EL (cell line): ENCODE data around the gene UVRAG.

ENCODE experiments used
- DNase-seq: peaks from one replicate; pipeline ENCODE4 v3.0.0-alpha.2; 2016

Gene UVRAG

DNA sequence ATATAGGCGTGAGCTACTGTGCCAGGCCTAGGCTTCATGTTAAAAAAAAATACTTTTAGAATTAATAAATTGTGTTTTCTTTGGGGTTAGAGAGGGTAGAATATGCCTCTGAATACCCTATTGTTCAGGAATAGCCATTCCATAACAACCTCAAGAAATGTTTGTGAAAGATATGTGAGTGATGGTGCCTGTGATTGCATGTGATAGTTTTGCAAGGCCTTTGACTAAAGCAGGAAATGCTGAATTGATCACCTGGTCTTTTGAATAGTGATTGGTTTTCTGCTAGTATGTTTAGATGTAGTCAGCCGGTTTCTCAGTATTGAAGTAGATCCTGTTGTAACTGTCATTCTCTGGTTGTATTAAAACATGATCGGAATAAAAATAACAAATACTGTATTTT lies 73.4 kb downstream of the UVRAG start:
- no peak for DNase-seq

DNA sequence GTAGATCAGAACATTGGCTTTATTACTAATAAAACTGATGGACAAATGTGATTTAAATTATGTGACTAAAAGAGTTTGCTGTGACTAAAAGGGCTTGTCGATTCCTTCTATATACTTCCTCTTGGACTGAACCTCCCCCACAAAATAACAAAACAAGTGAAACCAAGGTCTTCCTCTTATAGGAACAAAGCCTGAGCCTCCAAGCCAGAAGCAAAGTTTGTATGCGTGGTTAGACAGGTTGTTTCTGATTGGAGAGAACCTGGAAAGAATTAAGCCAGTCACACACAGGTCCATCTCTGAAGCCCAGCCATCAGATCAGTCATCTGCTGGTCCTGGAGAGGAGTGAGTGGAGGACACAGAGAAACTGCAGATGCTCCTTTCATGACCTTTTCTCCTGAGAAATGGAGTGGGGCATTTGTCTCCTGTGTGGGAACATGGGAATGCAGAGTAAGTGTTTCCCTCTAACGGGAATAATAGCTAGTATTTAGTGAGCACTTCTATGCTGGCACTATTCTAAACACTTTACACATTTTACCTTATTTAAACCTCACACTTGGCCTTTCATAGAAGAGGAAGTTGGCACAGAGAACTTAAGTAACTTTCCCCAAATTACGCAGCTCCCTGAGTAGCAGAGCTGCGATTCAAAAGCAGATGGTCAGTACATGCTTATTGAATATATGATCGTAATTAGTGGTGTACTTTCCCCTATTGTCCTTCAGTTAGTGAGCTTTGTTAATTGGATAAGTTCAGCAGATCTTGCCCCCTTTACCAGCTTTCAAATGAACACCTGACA lies 77.1 kb downstream of the UVRAG start:
- DNase-seq = no peak

DNA sequence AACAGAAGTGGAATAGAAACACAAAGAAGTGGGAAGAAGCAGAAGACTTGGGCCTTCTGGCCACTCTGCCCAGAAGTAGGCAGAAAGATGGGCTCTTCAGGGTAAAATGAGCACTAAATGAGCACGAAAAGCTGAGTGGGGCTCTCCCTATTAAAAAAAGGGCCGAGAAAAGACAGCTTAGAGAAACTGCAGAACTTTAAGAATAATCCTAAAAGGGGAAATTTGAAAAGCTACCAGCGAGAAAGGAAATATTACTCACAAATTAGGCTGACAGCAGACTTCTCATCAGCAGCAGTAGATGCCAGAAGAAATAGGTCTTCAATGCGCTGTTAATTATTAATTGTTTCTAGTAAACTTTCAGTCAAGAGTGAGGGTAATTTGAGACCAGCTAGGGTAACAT lies 78.2 kb downstream of the UVRAG start:
- DNase-seq = no peak

DNA sequence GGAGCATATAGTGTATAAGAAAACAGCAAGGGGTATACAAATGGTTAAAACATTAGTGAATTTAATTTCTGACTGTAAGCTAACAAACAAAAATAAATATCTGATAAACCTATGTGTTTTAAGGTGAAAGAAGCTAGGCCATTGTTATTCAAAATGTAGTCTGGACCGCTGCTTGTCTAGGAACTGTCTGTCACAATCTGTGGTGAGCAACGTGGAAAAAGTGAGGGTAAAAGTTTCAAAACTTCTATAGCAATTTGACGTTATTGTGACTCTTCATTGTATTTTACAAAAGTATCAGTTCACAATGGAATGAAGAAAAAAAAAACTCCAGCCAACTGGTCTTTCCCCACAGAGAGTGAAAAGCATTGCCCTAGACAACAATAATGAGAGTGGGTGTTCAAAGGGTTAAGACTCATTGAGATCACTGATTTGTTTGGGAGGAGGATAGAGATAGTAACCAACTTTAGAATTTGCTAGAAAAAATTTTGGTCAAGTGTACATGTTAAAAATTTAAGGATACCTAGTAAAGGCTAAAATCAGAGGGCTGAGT lies 79.1 kb downstream of the UVRAG start:
- no peak for DNase-seq

DNA sequence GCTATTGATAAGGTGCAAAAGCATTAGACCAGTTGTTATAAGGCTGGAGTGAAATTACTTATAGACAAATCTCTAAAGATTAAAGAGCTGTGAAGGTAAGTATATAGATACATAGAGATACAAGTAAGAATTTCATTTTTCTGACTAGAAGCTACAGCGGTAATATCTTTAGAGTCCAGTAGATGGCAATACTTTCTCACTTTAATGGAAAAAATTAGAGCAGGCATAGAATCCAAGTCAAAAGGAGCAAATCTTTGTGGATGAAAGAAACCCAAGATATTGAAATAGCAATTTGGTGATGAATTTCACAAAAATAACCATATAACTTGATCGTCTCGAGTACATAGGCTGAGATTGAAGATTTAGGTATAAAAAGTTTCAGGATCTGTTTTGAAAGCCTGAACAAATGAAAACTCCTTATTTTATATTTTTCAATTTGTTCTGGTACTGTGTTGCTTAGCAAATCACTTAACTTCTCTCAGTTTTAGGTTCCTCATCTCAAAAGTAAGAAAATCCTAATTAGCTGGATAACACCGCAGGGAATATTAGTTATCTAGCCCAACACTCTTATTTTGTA lies 81.9 kb downstream of the UVRAG start:
- peak; percentile 57 for DNase-seq

DNA sequence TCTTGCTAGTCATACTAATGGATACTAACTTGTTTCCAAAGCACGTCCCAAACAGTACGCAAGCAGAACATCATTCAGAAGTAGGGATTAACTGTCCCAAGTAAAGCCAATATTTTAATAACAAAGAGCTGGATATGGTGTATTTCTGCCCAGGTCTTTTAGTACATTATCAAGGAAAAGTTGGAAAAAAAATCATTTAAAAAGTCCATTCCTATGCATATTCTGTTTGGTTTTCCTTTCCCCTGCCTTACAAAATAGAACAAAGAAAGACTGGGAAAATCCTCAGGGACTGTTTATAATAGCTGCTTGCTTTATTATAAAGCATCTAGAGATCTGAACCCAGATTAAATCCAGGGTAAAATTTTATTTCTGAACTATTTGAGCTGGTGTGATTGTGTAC lies 83.9 kb downstream of the UVRAG start:
- no peak for DNase-seq

DNA sequence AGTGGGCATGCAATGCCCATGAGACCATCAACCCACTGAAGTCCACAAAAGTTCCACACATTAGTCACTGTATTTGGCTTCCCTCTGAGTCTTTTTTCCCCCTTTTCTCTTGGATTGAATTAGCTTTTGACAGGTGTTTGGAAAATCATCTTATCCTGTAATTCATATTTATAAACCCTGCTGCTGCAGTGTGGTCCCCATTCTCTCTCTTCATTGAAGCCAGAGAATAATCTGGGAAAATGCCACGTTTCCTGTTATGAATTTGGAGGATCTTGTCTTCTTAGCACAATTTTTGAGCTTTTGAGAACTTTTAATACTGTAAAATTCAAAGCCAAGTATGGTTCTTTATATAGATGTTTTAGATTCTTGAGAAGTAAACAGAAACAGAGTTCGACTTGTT lies 84.8 kb downstream of the UVRAG start:
- no peak for DNase-seq

DNA sequence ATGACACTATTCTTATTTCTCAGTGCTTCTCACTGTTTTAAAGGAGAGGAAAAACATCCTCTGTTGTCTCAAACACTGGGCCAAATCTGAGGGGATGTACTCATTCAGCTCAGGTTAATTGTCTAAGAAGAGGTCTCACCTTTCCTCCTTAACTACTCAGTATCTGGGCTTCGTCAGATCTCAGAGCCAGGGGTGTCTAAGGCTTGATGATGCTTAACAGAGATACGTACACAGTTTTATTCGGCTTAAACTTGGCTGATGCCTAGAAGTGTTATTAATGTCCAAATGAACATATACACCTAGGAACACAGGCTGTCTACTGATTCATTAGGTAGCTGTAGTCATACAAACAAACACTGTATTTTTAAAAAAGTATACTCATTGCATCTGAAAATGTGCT lies 85.8 kb downstream of the UVRAG start:
- no peak for DNase-seq

DNA sequence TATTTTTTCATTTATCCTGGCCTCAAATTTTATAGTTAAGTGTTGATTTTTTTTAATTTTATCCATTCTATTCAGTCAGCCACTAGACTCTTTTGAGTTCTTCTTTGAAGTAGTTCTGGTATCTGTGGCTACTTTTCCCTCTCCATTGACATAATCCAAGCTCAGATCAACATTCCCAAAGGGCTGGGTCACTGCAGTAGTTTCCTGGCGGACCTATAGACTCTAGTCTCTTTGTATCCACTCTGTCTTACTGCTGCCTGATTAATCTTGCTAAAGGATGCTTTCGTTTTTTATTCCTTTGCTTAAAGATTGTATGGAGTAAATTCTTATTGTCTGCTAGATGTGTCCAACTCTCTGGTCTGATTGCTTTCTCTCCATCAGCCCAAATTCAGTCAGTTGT lies 87.6 kb downstream of the UVRAG start:
- no peak for DNase-seq

DNA sequence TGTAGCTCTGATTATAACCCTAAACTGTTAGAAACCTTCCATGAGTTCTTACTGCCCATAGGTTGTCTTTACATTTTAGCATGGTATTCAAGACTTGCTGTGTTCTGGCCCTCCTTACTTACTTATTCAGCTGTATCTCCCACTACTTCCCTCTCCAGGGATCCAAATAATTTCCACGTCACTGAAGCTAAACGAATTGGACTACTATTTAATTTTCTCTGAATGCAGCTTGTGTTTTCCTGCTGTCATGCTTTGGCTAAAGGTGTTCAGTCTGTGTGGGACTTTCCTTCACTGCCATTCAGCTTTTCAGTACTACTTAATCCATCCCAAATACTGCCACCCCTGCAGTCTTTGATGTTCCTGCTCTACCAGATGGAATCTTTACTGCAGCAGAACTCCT lies 88.3 kb downstream of the UVRAG start:
- no peak for DNase-seq

DNA sequence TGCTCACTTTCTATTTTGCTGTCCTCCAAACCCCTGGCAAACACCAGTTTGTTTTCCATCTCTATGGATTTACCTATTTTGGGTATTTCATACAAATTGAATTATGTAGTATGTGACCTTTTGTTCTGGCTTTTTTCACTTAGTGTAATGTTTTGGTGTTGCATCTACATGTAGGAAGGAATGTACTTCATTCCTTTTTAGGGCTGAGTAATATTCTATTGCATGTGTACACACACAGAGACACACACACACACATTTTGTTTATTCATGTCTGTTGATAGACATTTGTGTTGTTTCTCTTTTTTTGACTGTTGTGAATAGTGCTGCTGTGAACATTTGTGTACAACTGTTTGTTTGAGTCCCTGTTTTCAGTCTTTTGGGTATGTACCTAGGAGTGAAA lies 90.4 kb downstream of the UVRAG start:
- DNase-seq = no peak

DNA sequence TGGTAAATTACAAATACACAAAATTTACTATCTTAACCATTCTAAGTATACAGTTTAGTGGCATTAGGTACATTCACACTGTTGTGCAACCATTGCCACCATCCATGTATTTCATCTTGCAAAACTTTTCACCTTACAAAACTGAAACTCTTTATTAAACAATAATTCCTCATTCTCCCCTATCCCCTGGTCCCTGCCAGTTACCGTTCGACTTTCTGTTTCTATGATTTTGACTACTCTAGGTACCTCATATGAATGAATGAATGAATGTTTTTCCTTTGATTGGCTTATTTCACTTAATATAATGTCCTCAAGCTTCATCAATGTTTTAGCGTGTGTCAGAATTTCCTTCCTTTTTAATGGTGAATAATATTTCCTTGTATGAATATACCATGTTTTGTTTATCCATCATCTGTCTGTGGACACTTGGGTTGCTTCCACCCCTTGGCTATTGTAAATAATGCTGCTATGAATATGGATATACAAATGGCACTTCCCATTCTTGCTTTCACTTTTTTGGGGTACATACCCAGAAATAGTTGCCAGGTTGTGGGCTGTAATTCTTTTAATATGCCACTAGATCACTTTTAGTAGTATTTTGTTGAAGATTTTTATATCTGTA lies 93.0 kb downstream of the UVRAG start:
- DNase-seq = no peak

DNA sequence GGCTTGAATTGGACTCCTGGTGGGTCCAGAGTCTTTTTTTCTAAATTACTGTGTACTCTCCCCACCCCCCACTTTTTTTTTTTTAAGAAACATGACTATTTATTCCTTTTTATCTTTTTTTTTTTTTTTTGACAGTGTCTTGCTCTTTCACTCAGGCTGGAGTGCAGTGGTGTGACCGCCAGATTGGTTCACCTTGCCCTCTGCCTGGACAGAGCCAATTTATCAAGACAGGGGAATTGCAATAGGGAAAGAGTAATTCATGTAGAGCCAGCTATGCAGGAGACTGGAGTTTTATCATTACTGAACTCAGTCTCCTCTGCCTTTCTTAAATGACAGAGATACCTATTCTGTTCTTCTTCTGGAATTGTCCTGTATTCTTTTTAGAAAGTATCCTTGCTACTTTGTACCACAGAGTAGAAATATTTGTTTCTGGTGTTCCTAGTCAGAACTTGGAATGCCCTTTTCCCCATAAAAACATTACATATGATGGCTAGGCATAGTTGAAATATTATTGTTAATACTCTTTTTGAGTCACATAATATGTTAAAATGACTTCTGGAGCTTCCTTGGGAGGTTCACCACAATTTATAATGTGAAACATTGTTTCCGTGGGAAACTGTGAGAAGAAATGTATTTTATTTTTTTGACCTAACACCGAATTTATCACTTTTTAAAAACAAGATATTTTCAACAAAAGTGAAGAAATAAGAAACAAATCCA lies 95.6 kb downstream of the UVRAG start:
- no peak for DNase-seq

DNA sequence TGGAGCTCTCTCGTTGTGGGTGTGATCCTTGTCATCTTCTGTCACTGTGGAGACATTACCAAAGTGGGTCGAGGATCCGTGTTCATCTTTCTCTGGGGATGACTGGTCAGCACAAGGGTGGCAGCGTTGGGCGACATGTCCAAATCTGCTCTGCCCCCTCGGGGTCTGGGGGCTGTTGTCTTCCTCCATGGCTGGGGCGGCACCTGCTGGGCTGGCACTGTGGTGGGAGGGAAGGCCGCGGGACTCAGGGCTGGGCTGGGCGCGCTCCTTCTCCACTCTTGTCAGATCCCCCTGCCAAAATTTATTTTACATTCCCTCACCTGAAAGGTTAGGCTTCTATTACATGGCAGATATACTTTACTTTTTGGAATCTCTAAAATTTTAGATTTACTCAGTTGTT lies 96.4 kb downstream of the UVRAG start:
- DNase-seq = no peak

DNA sequence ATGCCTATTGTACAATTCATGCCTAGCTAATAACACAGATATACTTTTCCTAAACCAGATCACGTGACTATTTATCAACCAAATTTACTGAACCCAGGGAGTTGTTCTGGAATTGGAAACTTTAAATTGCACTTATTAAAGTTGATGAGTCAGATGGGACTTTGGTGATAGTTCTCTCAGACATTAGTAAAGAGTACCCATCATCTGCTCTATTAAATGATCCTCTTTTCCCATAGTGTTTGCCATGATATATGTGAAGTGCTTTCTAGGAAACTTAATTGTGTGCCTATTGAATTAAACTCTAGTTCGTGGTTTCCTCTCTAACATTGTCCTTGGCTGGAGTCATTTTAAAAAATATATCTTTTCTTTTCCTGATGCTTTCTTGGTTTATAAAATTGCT lies 99.0 kb downstream of the UVRAG start:
- no peak for DNase-seq

DNA sequence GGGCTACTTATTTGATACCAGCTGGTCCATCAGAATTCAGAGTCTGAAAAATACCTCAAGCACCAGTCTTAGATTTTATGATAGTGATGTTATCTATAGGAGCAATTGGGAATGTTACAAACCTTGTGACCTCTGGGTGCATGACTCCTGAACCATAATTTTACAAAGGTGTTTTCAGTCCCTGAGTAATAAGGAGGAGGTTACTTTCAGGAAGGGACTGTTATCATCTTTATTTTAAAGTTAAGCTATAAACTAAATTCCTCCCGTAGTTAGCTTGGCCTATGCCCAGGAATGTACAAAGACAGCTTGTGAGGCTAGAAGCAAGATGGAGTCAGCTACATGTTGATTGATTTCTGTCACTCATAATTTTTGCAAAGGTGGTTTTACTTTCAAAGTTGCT lies 101.9 kb downstream of the UVRAG start:
- DNase-seq = no peak

DNA sequence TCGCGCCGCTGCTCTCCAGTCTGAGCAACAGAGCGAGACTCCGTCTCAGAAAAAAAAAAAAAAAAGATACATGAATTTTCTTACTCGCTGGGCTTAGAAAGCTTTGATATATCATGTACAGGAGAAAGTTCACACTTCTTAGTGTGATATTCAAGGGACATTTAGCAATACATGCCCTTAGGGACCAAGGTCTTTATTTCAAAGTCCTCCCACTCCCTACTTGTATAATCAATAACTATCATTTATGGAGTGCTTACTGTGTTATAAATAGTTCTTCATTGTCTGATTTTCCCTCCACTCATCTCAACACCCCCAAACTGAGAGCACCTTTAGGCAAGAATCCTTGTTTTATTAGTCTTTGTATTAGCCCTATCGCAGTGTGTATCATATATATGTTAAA lies 103.3 kb downstream of the UVRAG start:
- no peak for DNase-seq

DNA sequence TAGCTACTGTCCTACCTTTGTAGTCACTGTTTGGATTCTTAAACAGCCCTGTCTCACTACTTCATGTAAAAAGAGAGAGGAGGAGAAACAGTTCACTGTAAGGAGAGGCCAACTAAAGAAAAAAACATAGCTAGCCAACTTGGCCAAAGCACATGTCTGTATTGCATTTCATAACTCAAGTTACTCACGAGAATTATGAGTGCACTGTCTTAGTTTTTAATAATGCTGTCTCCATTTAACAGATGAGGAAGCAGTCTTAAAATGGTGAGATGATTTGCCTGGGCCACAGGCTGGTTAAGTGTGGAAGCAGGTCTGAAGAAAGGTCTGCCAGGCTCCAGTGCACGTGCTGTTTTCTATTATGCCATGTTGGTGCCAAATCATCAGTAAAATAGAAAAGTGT lies 104.5 kb downstream of the UVRAG start:
- no peak for DNase-seq

DNA sequence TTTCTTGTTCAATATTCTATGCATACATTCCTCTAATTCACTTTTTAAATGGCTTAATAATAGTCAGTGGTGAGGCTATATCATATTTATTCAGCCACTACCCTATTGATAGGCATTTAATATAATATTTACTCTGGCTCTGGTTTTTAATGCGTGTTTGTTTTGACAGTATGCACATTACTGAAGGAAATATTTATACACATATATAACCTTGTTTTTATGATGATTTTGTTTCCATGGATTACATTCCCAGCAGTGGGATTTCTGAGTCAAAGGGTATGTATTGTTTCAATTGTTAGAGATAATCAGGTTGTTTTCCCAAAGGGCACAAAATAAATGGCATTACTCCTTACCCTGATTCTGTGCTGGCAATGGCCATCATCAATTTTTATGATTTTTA lies 105.8 kb downstream of the UVRAG start:
- no peak for DNase-seq

DNA sequence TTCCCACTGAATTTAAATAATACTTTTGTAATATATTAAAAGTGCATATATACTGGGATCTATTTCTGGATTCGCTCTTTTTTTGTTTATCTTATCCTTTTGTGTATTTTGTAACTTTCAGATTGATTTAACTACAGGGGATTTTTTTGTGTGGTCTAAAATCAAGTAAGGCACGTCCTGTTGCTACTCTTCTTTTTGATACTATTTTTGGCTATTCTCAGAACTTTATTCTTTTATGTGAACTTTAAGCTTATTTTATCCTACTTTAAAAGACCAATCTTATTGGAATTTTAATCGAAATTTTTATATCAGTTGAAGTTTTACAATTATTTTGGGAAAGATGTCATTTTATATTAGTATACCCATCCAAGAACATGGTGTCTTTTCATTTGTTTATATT lies 106.8 kb downstream of the UVRAG start:
- no peak for DNase-seq

DNA sequence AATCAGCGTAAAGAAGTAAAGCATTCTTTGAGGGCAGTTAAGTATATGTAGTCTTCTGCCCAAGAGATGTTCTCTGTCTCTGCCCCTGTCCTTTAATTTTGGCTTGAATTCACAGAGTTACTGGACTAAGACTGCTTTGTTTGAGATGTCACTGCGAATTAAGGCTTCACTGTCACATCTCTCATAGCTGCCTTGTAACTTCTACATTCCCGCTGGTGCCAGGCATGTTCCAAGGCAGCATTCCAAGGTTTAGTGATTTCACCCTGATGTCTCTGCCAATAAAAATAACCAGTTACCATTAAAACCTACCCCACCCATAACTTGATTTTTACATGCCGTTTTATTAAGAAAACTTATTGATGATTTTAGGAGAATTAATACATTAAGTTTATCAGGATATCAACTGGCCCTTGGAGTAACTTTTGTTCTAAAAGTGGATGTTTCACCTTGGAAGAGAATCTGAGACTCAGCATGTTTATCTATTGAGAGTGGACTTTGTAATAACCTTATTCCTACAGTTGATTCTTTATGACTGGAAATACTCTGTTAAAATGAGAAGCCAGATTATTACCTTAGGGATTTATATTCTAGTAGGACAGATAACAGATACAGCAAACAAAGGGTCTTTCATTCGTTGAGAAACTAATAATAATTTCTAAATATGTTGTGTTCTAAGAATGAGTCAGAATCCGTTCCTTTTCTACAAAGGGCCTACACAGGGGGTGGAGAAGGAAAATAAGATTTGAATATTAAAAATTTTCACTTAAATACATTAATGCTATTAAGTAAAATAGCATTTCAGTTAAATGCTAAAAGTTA lies 110.2 kb downstream of the UVRAG start:
- DNase-seq = peak; percentile 53

DNA sequence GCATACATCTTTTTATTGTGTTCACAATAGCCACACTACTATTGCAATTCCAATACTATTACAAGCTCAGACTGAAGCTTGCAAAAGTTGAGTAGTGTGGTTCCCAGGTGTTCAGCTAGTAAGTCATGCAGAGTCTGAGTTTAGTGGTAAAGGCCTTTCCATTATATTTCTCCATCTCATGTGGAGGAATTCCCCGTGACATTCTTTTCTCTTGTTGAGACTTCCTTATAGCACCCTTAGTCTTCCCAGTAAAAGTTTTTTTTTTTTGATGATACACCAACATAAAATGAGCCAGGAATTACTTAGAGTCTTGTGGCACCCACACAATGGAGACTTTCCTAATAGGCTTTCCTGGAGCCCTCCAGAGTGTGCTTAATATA lies 110.8 kb downstream of the UVRAG start:
- DNase-seq = peak; percentile 42

DNA sequence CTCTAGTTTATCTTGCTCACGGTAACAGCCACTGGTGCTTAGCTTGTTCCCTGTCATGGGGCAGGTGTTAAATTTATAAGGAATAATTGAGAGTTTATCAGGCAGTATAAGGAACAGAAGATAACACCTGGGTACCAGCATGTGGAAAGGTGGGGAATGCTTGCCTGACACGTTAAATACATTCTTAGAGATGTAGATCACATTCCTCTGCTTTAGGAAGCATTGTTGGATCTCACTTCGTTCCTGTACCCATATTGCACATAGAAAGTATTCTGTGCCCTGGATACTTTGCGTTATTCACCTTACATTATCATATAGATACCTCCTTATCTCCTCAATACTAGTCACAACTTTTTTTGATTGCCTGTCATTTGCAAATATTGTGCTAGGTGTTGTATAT lies 114.7 kb downstream of the UVRAG start:
- no peak for DNase-seq
